ENCODE data around the gene SUN1. TPM values are rescaled to one million over a fixed set of nuclear protein-coding genes. Genes with fewer than 3 reads are reported as not detected.

The SUN1 gene
- total RNA-seq, 2 experiments from 2014 or later = 104 to 108 TPM

GRCh38 chr7:853366-854117 lies 21.3 kb downstream of the SUN1 start:
- DNase-seq (no peak), ATAC-seq (ENCODE audit: poor library complexity) (no peak)
- H3K36me3 Mint-ChIP-seq (ENCODE audit: low read depth) = peaks cover 93% of the 10 kb centered on the region
- ChIA-PET CTCF (no interaction called here), POLR2A (no interaction called here)
- H3K4me3 Mint-ChIP-seq = no peak overlapping the region
- Histone ChIP-seq H3K9me3 (ENCODE audit: control insufficient read depth in 1 of 2, insufficient read depth in 1 of 2, low read length in 2 of 2) (no peaks in the 10 kb centered on the region), H3K4me1 (ENCODE audit: insufficient read depth, low read length) (no peaks in the 10 kb centered on the region), H3K27ac (ENCODE audit: low read depth in 1 of 2, low read length in 2 of 2) (no peak overlapping the region), H3K27me3 (ENCODE audit: control insufficient read depth in 1 of 2, insufficient read depth in 2 of 2, low read length in 2 of 2) (no peaks in the 10 kb centered on the region), H3K4me3 (ENCODE audit: low read length) (no peak overlapping the region), H3K36me3 (ENCODE audit: insufficient read depth, low read length) (peaks cover 82% of the 10 kb centered on the region)
- TF ChIP-seq CTCF (IDR thresholded peaks at IDR 0.05) = no peak
- no peaks in the 10 kb centered on the region for H3K4me1 Mint-ChIP-seq (ENCODE audit: low read depth)
- H3K9me3 Mint-ChIP-seq = no peaks in the 10 kb centered on the region
- no peak overlapping the region for H3K27ac Mint-ChIP-seq
- no peaks in the 10 kb centered on the region for H3K27me3 Mint-ChIP-seq
- intact Hi-C loops (cut with DNase I, micrococcal nuclease) = no loop called here

- Histone ChIP-seq H3K9me3 (ENCODE audit: control insufficient read depth in 1 of 2, insufficient read depth in 1 of 2, low read length in 2 of 2) (no peaks in the 10 kb centered on the region), H3K27ac (ENCODE audit: low read depth in 1 of 2, low read length in 2 of 2) (no peak overlapping the region), H3K4me3 (ENCODE audit: low read length) (no peak overlapping the region), H3K36me3 (ENCODE audit: insufficient read depth, low read length) (peaks cover 83% of the 10 kb centered on the region), H3K4me1 (ENCODE audit: insufficient read depth, low read length) (no peaks in the 10 kb centered on the region), H3K27me3 (ENCODE audit: control insufficient read depth in 1 of 2, insufficient read depth in 2 of 2, low read length in 2 of 2) (no peaks in the 10 kb centered on the region)
- no peak for TF ChIP-seq CTCF (IDR thresholded peaks at IDR 0.05)
- CTCF ChIA-PET = no interaction called here
- H3K36me3 Mint-ChIP-seq (ENCODE audit: low read depth) = peaks cover 90% of the 10 kb centered on the region
- H3K4me3 Mint-ChIP-seq = no peak overlapping the region
- intact Hi-C loops (cut with DNase I, micrococcal nuclease) = no loop called here
- POLR2A ChIA-PET = no interaction called here
- H3K27ac Mint-ChIP-seq = no peak overlapping the region
- no peaks in the 10 kb centered on the region for H3K4me1 Mint-ChIP-seq (ENCODE audit: low read depth)
- H3K27me3 Mint-ChIP-seq = no peaks in the 10 kb centered on the region
- ATAC-seq (ENCODE audit: poor library complexity) (no peak), DNase-seq (no peak)
- H3K9me3 Mint-ChIP-seq = no peaks in the 10 kb centered on the region
These were observed 22.0 kb downstream of the SUN1 start for GRCh38 chr7:854118-854775.

GRCh38 chr7:855686-856369 lies 23.6 kb downstream of the SUN1 start:
- CTCF ChIA-PET = no interaction called here
- Mint-ChIP-seq H3K36me3 (ENCODE audit: low read depth) (peaks cover 91% of the 10 kb centered on the region), H3K4me1 (ENCODE audit: low read depth) (no peaks in the 10 kb centered on the region), H3K27me3 (no peaks in the 10 kb centered on the region), H3K9me3 (no peaks in the 10 kb centered on the region), H3K27ac (no peak overlapping the region), H3K4me3 (no peak overlapping the region)
- Histone ChIP-seq H3K36me3 (ENCODE audit: insufficient read depth, low read length) (peaks cover 86% of the 10 kb centered on the region), H3K9me3 (ENCODE audit: control insufficient read depth in 1 of 2, insufficient read depth in 1 of 2, low read length in 2 of 2) (no peaks in the 10 kb centered on the region), H3K4me3 (ENCODE audit: low read length) (no peak overlapping the region), H3K4me1 (ENCODE audit: insufficient read depth, low read length) (no peaks in the 10 kb centered on the region), H3K27me3 (ENCODE audit: control insufficient read depth in 1 of 2, insufficient read depth in 2 of 2, low read length in 2 of 2) (no peaks in the 10 kb centered on the region), H3K27ac (ENCODE audit: low read depth in 1 of 2, low read length in 2 of 2) (no peak overlapping the region)
- no peak for TF ChIP-seq CTCF (IDR thresholded peaks at IDR 0.05)
- POLR2A ChIA-PET = no interaction called here
- no peak for ATAC-seq (ENCODE audit: poor library complexity)
- no peak for DNase-seq
- intact Hi-C loops (cut with DNase I, micrococcal nuclease) = no loop called here
